Activated gamma-delta T cell treated with anti-CD3 and anti-CD28 coated beads, Interleukin-2, amount 50 U/mL, for 16 hours (primary cell): ENCODE measurements around the gene UBR7.
"Not testable (repeated sequence)": the region's sequence is repeated elsewhere in the genome, so short reads cannot be mapped to it uniquely, and the experiment has no call there.

ENCODE experiments used
- DNase-seq: peaks from one replicate; pipeline ENCODE4 v3.0.0-alpha.2; 2020; ENCODE audit warnings: low read depth

Gene UBR7

DNA sequence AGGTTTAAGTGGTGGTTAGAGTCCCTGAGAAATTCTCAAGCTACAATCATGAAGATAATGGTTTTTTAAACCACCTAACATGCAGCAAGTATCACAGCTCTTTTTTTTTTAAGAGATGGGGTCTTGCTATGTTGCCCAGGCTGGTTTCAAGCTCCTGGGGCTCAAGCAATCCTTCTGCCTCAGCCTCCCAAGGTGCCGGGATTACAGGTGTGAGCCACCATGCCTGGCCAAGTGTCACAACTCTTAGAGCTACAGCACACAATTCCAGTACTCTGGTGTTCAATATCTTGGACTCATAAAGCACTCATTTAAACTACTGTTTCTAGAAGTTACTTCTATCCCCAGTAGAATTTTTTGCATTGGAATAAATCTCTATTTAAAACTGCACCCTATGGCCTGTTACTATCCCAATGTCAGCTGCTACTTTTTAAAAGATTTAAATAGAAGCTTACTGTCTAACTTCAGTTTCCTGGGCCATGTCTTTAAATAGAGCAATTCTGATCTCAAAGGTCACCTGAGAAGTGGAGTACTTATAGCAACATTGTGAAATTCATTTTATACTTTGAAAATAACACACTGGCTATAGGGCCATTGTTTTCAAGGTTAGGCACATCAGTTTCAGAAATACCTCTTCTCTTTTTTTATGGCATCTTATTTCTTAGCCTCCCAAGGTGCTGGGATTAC lies 11.6 kb upstream of the UBR7 start:
- no peak for DNase-seq

DNA sequence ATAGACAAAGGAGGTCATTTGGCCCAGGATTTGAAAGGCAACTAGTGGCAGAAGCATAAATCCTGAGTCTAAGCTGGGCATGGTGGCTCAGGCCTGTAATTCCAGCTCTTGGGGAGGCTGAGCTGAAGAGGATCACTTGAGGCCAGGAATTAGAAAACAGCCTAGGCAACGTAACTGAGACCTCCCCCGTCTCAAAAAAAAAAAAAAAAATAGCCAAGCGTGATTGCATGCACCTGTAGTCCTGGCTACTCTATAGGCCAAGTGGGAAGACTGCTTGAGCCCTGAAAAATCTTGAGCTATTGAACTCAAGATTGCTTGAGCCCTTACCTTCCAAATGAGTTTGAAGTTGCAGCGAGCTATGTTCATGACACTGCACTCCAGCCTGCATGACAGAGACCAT lies 8.0 kb upstream of the UBR7 start:
- DNase-seq = no peak

- DNase-seq = no peak
Observed at GRCh38 chr14:93200553-93200952, 6.5 kb upstream of the UBR7 start.

DNA sequence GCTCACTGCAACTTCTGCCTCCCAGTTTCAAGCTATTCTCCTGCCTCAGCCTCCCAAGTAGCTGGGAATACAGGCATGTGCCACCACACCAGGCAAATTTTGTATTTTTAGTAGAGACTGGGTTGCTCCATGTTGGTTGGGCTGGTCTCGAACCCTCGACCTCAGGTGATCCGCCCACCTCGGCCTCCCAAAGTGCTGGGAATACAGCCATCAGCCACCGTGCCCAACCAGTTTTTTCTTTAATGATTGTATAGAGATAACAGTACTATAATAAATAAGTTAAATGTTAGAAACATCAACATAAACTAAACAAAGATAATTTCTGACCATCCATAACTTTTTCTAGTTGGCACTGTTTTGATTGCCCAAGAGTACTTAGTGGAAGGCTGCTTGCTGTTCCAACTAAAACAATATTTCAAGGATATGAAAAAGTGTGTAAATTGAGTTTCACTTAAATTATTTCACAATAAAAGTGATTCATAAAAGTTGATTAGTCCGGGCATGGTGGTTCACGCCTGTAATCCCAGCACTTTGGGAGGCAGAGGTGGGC lies 5.8 kb upstream of the UBR7 start:
- DNase-seq = no peak

- DNase-seq = no peak
Observed at GRCh38 chr14:93207468-93208308, 632 bp downstream of the UBR7 start.

DNA sequence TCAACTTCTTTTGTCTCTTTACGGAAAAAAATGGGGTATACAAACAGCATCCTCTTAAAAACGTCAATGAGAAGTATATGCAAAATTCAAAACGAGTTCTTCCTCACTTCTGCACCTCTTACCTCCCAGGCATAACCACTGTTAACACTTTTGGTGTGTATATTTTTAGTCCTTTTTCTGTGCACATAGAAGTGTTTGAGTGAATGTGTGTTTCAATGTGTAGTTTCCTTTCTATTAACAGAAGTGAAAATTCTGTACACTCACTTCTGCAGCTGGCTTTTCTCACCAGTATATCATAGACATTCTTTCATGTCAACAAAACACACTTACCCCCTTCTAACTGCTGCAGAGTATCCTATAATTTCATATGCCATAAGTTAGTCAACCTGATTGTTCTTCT lies 5.4 kb downstream of the UBR7 start:
- DNase-seq = no peak

- no peak for DNase-seq
Observed at GRCh38 chr14:93214598-93214997, 7.5 kb downstream of the UBR7 start.

DNA sequence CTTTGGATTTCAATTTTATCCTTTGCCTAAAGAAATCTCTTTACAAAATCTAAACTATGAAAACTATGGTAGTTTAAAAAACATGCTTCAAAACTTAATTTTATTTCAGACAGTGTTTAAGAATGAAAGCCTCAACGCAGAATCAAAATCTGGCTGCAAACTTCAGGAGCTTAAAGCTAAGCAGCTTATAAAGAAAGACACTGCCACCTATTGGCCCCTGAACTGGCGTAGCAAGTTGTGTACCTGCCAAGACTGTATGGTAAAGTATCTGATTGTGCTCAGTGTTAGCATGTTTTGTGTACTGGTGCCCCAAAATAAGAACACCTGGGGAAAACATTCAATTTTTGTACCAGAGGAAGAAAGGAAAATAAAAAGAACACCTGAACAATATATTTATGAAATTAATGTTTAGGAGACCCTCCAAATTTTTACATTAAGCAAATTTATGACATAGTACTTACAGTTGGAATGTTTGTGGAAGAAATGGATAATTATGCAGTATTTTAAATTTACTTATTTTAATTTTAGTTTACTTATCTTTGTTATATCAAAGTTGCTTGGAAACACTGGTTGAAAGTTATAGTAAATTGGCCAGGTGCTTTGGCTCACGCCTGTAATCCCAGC lies 12.2 kb downstream of the UBR7 start:
- DNase-seq = no peak

- DNase-seq = no peak
Observed at GRCh38 chr14:93220509-93220908, 13.5 kb downstream of the UBR7 start.

DNA sequence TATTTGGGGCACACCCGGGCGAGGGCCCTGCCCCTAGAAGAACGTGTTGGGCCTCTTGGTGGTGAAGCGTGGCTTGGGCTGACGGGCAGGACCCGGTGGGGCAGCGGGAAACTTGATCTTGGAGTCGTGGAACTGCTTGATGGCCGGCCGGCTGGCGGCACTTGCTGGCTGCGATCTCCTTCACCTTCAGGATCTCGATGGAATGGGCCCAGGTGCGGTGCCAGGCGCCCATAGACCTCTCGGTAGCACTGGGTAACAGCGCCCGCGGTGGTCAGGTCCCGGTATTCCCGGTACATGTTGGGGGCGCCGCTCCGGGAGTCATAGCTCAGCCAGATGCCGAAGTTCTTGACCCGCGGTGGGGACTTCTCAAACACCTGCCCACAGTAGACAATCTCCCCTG lies 16.5 kb downstream of the UBR7 start:
- DNase-seq = no peak

GRCh38 chr14:93228550-93228949 lies 21.5 kb downstream of the UBR7 start:
- DNase-seq = no peak

DNA sequence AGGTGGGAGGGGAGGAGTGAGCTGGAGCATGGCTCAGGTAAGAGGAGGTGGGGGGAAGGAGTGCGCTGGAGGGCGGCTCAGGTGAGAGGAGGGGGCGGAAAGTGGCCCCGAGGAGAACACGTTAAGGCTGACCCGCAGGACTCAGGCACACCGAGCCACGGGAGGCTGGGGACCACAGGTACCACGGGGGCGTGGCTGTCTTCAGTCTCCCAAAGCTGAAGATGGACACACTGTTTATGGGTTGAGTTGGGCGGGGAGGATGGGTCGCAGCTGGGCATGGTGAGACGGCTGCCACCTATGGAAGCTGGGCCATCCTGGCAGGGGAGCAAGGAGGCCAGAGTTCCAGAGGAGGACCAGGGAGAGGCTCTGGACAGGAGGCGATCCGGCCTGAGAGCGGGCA lies 23.5 kb downstream of the UBR7 start:
- no peak for DNase-seq

DNA sequence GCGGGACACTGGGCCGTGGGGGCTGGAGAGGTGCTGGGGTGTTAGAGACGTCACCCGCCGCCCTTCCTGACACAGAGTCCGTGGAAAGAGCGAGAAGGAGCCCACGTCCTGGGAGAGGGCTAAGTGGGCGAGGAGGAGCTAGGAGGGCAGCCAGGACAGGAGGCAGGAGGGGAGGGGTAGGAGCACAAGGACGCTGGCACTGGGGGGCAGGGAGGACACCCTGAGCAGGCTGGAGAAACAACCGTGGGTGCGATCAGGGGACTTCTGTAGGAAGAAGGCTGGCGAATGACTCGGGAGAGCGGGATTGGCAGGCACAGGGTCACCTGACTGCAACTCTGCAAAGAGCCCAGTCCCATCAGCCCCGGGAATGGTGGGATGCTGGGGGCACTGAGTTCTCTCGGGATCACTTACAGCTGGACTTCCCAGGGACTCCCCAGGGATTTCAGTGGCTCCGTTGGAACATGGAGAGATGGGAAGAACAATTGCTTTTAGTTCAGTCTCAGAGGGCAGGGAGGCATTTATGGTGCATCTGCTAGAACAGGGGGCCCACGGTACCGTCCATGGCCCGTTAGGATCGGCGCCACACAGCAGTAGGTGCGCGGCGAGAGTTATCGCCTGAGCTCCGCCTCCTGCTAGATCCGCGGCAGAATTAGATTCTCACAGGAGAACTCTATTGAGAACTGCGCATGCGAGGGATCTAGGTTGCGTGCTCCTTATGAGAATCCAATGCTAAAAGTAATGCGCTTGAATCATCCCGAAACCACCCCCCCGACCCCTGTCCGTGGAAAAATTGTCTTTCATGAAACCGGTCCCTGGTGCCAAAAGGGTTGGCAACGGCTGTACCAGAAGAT lies 24.3 kb downstream of the UBR7 start:
- DNase-seq = no peak

- no peak for DNase-seq
Observed at GRCh38 chr14:93232159-93232558, 25.1 kb downstream of the UBR7 start.

DNA sequence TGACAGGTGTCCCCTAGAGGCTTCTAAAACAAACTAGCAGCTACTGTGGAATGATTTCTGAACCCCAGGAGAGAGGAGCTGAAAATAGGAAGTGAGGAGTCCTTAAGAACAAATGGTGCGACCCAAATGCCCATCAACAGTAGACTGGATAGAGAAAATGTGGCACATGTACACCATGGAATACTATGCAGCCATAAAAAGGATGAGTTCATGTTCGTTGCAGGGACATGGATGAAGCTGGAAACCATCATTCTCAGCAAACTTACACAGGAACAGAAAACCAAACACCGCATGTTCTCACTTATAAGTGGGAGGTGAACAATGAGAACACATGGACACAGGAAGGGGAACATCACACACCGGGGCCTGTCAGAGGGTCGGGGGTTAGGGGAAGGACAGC lies 26.0 kb downstream of the UBR7 start:
- DNase-seq = not testable (repeated sequence)

DNA sequence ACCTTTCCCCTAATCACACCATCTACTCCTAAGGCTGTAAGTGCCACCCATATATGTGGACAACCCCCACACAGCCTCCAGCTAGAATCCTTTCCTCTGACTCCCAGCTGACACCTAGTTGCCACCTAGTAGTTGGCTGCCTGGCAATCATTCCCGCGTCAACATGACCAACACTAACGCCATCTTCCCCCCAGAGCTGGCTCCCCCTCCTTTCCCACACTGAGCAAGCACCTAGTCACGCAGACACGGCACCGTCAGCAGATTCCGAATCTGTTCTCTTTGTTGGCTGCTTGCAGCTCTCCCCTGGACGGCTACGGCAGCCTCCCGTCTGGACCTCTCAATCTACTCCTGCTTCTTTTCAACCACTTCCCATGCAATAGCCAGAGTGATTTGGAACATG lies 27.7 kb downstream of the UBR7 start:
- DNase-seq = no peak

GRCh38 chr14:93239869-93240677 lies 33.0 kb downstream of the UBR7 start:
- no peak for DNase-seq

GRCh38 chr14:93240678-93241000 lies 33.6 kb downstream of the UBR7 start:
- DNase-seq = no peak

DNA sequence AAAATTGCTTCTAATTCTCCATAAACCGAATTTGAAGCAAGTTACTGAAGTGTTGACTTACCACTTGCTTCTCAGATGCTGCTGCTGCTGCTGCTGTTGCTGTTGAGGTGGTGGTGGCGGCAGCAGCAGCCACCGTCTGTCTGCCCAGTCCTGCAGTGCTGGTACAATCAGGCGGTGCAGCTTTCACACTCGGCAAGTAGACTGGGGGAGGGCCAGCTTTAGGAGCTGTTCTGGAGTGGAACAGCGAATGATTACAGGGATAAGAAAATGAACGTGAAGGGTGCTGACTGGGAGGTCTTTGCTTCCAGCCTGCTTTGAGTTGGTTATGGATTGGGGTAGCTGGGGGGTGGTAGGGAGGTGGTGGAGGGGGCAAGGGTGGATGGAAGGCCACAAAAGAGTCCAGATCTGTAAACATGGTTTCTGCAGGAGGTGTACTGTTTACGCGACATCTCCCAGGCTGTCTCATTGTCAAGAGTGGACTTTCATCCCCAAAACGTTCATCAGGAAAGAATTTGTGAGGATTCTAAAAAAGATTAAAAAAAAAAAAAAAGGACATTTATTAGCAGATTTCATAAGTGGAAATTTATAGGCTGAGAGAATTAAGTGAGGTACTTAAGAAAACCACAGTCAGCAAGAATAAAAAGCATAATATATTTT lies 38.8 kb downstream of the UBR7 start:
- no peak for DNase-seq

- DNase-seq = no peak
Observed at GRCh38 chr14:93246534-93246933, 39.5 kb downstream of the UBR7 start.
